ENCODE measurements around the gene GMEB2. TPM values are rescaled to one million over a fixed set of nuclear protein-coding genes. Genes with fewer than 3 reads are reported as not detected.

GMEB2 gene
- total and polyA plus RNA-seq, 5 donors from 2014 or later = 8.3 to 21.9 (median 10.1) TPM

DNA sequence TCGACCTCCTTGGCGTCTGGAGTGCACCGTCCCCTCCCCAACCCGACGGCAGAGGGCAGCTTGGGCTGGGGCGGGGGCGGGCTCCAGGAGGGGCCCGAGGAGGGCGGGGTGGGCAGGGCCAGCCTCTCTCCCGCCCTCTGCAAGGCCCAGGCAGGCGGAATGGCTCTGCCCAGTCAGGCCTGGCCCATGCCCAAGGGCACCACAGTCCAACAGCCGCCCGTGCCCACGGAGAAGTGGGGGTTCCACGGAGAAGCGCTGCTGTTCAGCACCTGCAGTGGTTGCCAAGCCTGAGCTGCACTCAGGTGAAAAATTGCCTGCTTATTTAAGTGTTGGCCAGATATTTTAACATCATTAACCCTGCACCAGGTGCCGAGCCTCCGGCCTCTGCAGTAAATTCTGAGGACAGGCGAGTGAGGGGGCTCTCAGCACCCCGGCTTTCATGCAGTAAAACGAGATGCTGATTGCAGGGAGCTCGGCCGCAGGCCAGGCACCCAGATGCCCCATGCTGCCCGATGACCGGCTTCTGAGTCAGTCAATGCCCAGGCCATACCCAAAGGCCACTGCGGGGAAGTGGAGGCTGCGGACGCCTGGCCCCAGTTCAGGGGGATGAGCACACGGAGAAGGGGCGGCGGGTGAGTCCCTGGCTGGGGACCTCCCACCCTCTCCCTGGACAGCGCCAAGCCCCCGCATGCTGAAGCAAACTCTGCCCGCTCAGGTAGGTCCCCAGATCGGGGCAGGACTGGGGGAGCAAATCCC lies 79.0 kb downstream of the GMEB2 start, which contains the start of gene SRMS:
Gene SRMS (minus strand): TSS at position 25 of the 756 bp plus-strand sequence. CDS start 286 bp downstream, outside the sequence.
- no peaks in the 10 kb centered on the region for H3K36me3 Mint-ChIP-seq
- H3K27me3 Mint-ChIP-seq = peaks cover 16% of the 10 kb centered on the region
- no peak for ATAC-seq (ENCODE audit: low read depth in 2 of 2)

DNA sequence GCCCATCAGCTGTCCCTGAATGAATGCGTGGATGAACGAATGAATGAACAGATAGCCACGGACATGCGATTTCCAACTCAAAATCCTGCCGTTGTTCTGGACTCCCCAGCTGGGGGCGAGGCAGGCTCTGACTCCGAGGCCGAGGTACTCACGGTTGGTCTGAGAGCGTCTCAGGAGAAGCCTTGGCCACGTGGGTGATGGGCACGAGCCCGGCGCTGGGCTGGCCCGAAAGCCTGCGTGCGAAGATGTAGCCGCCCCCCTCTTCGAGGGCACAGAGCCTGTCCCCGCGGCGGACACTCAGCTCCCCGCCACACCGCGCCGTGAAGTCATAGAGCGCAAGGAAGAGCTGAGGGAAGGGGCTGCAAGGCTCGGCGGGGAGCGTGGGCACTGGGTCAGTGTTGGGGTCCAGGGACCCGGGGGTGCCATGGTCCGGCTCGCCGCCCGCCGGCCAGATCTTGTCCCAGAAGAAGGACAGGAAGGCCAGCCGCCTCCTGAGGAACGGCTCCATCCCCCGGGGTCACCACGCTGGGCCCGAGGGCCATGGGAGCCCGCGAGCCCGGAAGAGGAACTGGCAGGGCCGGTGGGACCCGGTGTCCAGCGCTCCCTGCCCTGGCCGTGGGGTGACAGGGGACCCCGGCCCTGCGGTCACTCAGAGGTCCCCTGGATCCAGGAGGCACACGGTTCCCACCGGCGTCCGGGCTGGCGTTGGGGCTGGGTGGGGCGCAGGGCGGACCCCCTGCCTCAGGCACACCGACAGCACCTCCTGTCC lies 79.8 kb downstream of the GMEB2 start:
- Mint-ChIP-seq H3K4me3 (peak overlapping the region in 1 of 4 donors; percentile 29), H3K36me3 (no peaks in the 10 kb centered on the region), H3K9me3 (no peaks in the 10 kb centered on the region), H3K27me3 (peaks cover 16% of the 10 kb centered on the region), H3K4me1 (peaks cover 2 to 16% (median 10%) of the 10 kb centered on the region in 4 donors), H3K27ac (peak overlapping the region in 1 of 3 donors; percentile 4)
- H3K4me3 ChIP-seq (ENCODE audit: low read depth, low read length) = no peak overlapping the region
- DNase-seq (no peak), ATAC-seq (ENCODE audit: low read depth in 2 of 2) (no peak)
- no peaks in the 10 kb centered on the region for H3K27me3 ChIP-seq (ENCODE audit: control insufficient read depth, insufficient read depth, low read length)
- peaks cover 3% of the 10 kb centered on the region for H3K4me1 ChIP-seq (ENCODE audit: control insufficient read depth, insufficient read depth, low read length, poor library complexity, severe bottlenecking)
- H3K36me3 ChIP-seq (ENCODE audit: control insufficient read depth, insufficient read depth, low read length) = no peaks in the 10 kb centered on the region
- H3K9me3 ChIP-seq (ENCODE audit: control insufficient read depth in 2 of 2, low read length in 2 of 2) = no peaks in the 10 kb centered on the region
- no peak overlapping the region for H3K27ac ChIP-seq (ENCODE audit: insufficient read depth, low read length, poor library complexity, severe bottlenecking)

More for the DNA sequence above, 79.0 kb downstream of the GMEB2 start, which contains the start of gene SRMS:
- H3K4me1 ChIP-seq (ENCODE audit: control insufficient read depth, insufficient read depth, low read length, poor library complexity, severe bottlenecking) = peaks cover 10% of the 10 kb centered on the region
- H3K9me3 Mint-ChIP-seq = peaks cover 0 to 1% (median 0%) of the 10 kb centered on the region in 7 donors
- H3K27ac Mint-ChIP-seq = peak within 1 kb of the TSS in 1 of 3 donors; percentile 4
- H3K36me3 ChIP-seq (ENCODE audit: control insufficient read depth, insufficient read depth, low read length) = no peaks in the 10 kb centered on the region
- H3K4me1 Mint-ChIP-seq = peaks cover 4 to 23% (median 13%) of the 10 kb centered on the region in 4 donors
- H3K4me3 ChIP-seq (ENCODE audit: low read depth, low read length) = no peak within 1 kb of the TSS
- no peaks in the 10 kb centered on the region for H3K27me3 ChIP-seq (ENCODE audit: control insufficient read depth, insufficient read depth, low read length)
- H3K27ac ChIP-seq (ENCODE audit: insufficient read depth, low read length, poor library complexity, severe bottlenecking) = no peak within 1 kb of the TSS
- DNase-seq = no peak
- H3K9me3 ChIP-seq (ENCODE audit: control insufficient read depth in 2 of 2, low read length in 2 of 2) = no peaks in the 10 kb centered on the region
- H3K4me3 Mint-ChIP-seq = peak within 1 kb of the TSS in 1 of 4 donors; percentile 29

DNA sequence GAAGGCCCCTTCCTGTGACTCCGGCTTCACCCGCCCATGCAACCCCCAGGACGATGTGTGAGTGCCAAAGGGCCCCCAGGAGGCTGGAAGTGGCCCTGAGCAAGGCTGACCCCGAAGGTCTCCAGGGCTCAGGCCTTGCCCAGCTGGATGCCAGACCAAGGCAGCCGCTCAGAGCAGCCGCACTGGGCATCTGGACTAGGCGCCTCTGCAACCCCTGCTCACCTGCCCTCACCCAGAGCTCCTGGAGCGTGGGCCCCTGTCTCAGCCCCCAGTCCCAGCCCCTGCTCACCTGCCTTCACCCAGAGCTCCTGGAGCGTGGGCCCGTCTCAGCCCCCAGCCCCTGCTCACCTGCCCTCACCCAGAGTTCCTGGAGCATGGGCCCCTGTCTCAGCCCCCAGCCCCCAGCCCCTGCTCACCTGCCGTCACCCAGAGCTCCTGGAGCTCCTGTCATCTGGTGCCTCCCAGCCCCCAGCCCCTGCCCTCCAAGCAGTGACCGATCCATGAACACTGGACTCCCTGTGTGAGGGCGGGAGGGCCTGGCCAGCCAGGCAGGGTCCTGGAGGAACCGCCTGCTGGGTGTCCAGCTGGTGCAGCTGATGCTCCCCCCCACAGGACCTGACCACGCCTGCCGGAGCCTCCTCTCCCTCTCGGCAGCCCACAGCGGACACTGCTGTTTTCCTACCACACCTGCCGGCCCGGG lies 80.5 kb downstream of the GMEB2 start:
- no peaks in the 10 kb centered on the region for H3K36me3 ChIP-seq (ENCODE audit: control insufficient read depth, insufficient read depth, low read length)
- H3K27ac Mint-ChIP-seq = no peak overlapping the region

DNA sequence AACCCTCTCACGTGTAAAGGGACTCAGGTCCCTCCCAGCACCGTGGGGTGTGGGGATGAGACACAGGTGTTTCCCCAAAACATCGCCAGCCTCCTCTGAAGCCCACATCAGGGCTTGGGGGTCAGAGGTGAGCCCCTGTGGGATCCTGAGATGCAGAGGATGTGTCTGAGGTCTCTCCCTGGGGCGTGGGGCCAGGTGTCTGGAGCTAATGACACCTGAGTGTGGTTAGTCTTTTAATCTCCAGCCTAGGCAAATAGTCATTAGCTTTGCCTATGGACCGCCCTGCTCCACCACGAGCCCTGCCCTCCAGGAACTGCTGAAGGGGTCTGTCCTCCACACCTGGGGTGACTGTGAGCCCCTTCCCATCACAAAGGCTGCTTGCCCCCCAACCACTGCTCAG lies 81.1 kb downstream of the GMEB2 start:
- ATAC-seq (ENCODE audit: low read depth in 2 of 2) = no peak
- H3K4me3 Mint-ChIP-seq = peak overlapping the region in 1 of 4 donors; percentile 51

More for the DNA sequence above, 80.5 kb downstream of the GMEB2 start:
- no peak overlapping the region for H3K27ac ChIP-seq (ENCODE audit: insufficient read depth, low read length, poor library complexity, severe bottlenecking)
- Mint-ChIP-seq H3K9me3 (no peaks in the 10 kb centered on the region), H3K4me1 (peaks cover 2 to 16% (median 8%) of the 10 kb centered on the region in 4 donors), H3K36me3 (no peaks in the 10 kb centered on the region), H3K27me3 (peaks cover 16% of the 10 kb centered on the region), H3K4me3 (peak overlapping the region in 2 of 4 donors; percentile 11 to 51)
- no peaks in the 10 kb centered on the region for H3K4me1 ChIP-seq (ENCODE audit: control insufficient read depth, insufficient read depth, low read length, poor library complexity, severe bottlenecking)
- ATAC-seq (ENCODE audit: low read depth in 2 of 2) (no peak), DNase-seq (no peak)
- no peaks in the 10 kb centered on the region for H3K9me3 ChIP-seq (ENCODE audit: control insufficient read depth in 2 of 2, low read length in 2 of 2)
- H3K27me3 ChIP-seq (ENCODE audit: control insufficient read depth, insufficient read depth, low read length) = no peaks in the 10 kb centered on the region
- H3K4me3 ChIP-seq (ENCODE audit: low read depth, low read length) = no peak overlapping the region

DNA sequence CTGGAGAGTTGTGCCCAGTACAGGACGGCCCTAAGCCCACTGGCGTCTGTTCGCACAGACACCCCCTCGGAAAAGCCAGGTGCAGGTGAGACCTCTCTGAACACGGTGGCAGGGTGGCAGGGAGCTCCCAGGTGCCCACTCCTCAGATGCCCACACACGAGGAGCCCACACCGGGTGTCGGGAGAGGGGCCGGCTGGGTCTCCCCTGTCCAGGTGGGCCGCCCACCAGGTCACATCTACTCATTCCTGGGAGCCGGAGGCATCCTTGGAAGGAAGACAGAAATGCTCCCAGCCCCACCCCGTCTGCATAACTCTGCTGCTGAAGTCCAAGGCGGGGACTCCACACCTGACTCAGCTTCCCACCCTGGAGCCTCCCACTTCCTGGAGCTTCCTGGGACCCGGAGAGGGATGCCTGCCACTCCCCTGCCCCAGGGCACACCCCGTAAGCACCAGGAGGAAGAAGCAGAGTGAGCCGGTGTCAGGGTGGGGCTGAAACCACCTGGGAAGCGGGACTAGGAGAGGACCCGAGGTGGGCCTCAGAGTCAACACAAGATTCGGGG lies 81.9 kb downstream of the GMEB2 start:
- H3K4me1 ChIP-seq (ENCODE audit: control insufficient read depth, insufficient read depth, low read length, poor library complexity, severe bottlenecking) = no peaks in the 10 kb centered on the region
- no peak overlapping the region for H3K27ac ChIP-seq (ENCODE audit: insufficient read depth, low read length, poor library complexity, severe bottlenecking)
- DNase-seq (no peak), ATAC-seq (ENCODE audit: low read depth in 2 of 2) (no peak)
- peaks cover 13% of the 10 kb centered on the region for H3K27me3 Mint-ChIP-seq
- no peaks in the 10 kb centered on the region for H3K36me3 ChIP-seq (ENCODE audit: control insufficient read depth, insufficient read depth, low read length)
- H3K4me1 Mint-ChIP-seq = peaks cover 2 to 16% (median 6%) of the 10 kb centered on the region in 4 donors
- no peak overlapping the region for H3K4me3 ChIP-seq (ENCODE audit: low read depth, low read length)
- no peaks in the 10 kb centered on the region for H3K9me3 Mint-ChIP-seq
- no peaks in the 10 kb centered on the region for H3K9me3 ChIP-seq (ENCODE audit: control insufficient read depth in 2 of 2, low read length in 2 of 2)
- no peaks in the 10 kb centered on the region for H3K27me3 ChIP-seq (ENCODE audit: control insufficient read depth, insufficient read depth, low read length)
- H3K36me3 Mint-ChIP-seq = no peaks in the 10 kb centered on the region
- H3K4me3 Mint-ChIP-seq = peak overlapping the region in 1 of 4 donors; percentile 51
- no peak overlapping the region for H3K27ac Mint-ChIP-seq

More for the DNA sequence above, 81.1 kb downstream of the GMEB2 start:
- H3K36me3 ChIP-seq (ENCODE audit: control insufficient read depth, insufficient read depth, low read length) = no peaks in the 10 kb centered on the region
- no peaks in the 10 kb centered on the region for H3K27me3 ChIP-seq (ENCODE audit: control insufficient read depth, insufficient read depth, low read length)
- Mint-ChIP-seq H3K27ac (no peak overlapping the region), H3K27me3 (peaks cover 16% of the 10 kb centered on the region), H3K36me3 (no peaks in the 10 kb centered on the region), H3K4me1 (peaks cover 2 to 16% (median 6%) of the 10 kb centered on the region in 4 donors), H3K9me3 (no peaks in the 10 kb centered on the region)
- no peak for DNase-seq
- no peaks in the 10 kb centered on the region for H3K9me3 ChIP-seq (ENCODE audit: control insufficient read depth in 2 of 2, low read length in 2 of 2)
- H3K4me3 ChIP-seq (ENCODE audit: low read depth, low read length) = no peak overlapping the region
- H3K4me1 ChIP-seq (ENCODE audit: control insufficient read depth, insufficient read depth, low read length, poor library complexity, severe bottlenecking) = no peaks in the 10 kb centered on the region
- no peak overlapping the region for H3K27ac ChIP-seq (ENCODE audit: insufficient read depth, low read length, poor library complexity, severe bottlenecking)

DNA sequence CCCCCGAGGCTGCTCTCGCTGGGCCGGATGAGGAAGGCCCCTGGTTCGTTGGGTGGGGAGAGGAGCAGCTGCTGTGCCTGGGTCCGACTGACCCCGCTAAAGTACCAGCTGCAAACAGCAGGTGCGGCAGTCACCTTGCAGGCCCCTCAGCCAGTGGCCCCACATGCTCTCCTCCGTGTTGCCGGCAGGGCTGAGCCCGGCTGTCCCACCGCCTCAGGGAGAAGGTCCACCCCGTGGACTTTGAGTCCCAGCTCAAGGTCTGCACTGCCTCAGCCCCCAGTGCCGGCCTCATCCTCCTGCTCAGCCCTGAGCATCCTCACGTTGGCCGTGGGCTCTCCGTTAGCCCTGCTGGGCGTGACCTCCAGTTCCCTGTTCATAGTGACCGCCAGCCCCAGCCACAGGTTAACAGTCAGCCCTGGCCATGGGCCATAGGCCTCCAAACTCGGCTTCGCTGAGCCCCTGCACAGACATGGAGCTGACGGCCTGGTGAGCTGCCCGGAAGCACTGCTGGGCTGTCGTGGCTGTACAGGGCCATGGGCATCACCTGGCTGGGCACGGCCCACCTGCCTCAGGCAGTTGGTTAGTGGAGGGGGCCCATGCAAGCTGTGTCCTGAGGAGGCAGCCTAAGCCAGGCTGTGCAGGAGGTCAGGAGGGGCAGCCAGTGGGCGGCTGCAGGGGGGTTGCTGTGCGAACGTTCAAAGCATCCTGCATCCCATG lies 82.5 kb downstream of the GMEB2 start:
- Mint-ChIP-seq H3K36me3 (no peaks in the 10 kb centered on the region), H3K9me3 (no peaks in the 10 kb centered on the region)
- ATAC-seq (ENCODE audit: low read depth in 2 of 2) = no peak

DNA sequence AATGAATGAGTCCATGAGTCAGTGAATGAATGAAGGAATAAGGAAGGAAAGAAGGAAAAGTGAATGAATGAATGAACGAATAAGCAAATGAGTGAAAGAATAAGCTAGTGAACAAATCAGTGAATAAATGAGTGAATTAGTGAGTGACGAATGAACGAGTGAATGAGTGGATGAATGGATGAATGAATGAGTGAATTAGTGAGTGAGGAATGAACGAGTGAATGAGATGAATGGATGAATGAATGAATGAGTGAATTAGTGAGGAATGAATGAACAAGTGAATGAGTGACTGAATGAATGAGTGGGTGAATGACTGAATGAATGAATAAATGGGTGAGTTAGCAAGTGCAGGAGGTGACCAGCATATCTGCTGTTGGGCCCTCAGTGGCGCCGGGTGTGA lies 83.2 kb downstream of the GMEB2 start:
- no peaks in the 10 kb centered on the region for H3K9me3 Mint-ChIP-seq

More for the DNA sequence above, 82.5 kb downstream of the GMEB2 start:
- H3K4me1 ChIP-seq (ENCODE audit: control insufficient read depth, insufficient read depth, low read length, poor library complexity, severe bottlenecking) = no peaks in the 10 kb centered on the region
- no peaks in the 10 kb centered on the region for H3K36me3 ChIP-seq (ENCODE audit: control insufficient read depth, insufficient read depth, low read length)
- no peak for DNase-seq
- H3K9me3 ChIP-seq (ENCODE audit: control insufficient read depth in 2 of 2, low read length in 2 of 2) = no peaks in the 10 kb centered on the region
- no peak overlapping the region for H3K27ac ChIP-seq (ENCODE audit: insufficient read depth, low read length, poor library complexity, severe bottlenecking)
- H3K4me3 ChIP-seq (ENCODE audit: low read depth, low read length) = no peak overlapping the region
- no peak overlapping the region for H3K27ac Mint-ChIP-seq
- H3K4me3 Mint-ChIP-seq = no peak overlapping the region
- H3K4me1 Mint-ChIP-seq = peaks cover 2 to 15% (median 5%) of the 10 kb centered on the region in 4 donors
- no peaks in the 10 kb centered on the region for H3K27me3 ChIP-seq (ENCODE audit: control insufficient read depth, insufficient read depth, low read length)
- peaks cover 6% of the 10 kb centered on the region for H3K27me3 Mint-ChIP-seq

More for the DNA sequence above, 83.2 kb downstream of the GMEB2 start:
- H3K36me3 Mint-ChIP-seq = no peaks in the 10 kb centered on the region
- Histone ChIP-seq H3K4me1 (ENCODE audit: control insufficient read depth, insufficient read depth, low read length, poor library complexity, severe bottlenecking) (peaks cover 3% of the 10 kb centered on the region), H3K9me3 (ENCODE audit: control insufficient read depth in 2 of 2, low read length in 2 of 2) (no peaks in the 10 kb centered on the region), H3K27ac (ENCODE audit: insufficient read depth, low read length, poor library complexity, severe bottlenecking) (no peak overlapping the region), H3K4me3 (ENCODE audit: low read depth, low read length) (no peak overlapping the region), H3K27me3 (ENCODE audit: control insufficient read depth, insufficient read depth, low read length) (no peaks in the 10 kb centered on the region), H3K36me3 (ENCODE audit: control insufficient read depth, insufficient read depth, low read length) (no peaks in the 10 kb centered on the region)
- peaks cover 4% of the 10 kb centered on the region for H3K27me3 Mint-ChIP-seq
- peak overlapping the region in 1 of 4 donors; percentile 72 for H3K4me3 Mint-ChIP-seq
- H3K4me1 Mint-ChIP-seq = peaks cover 2 to 12% (median 5%) of the 10 kb centered on the region in 4 donors
- H3K27ac Mint-ChIP-seq = no peak overlapping the region
- no peak for DNase-seq
- no peak for ATAC-seq (ENCODE audit: low read depth in 2 of 2)

Measured in CD4-positive, CD25-positive, alpha-beta regulatory T cell (primary cell).